ENCODE results near the gene HSBP1L1. TPM values are rescaled to one million over a fixed set of nuclear protein-coding genes. Genes with fewer than 3 reads are reported as not detected.

HSBP1L1 gene
- total and polyA plus RNA-seq, 2 of the 13 experiments (the other 11 are each of a cell fraction or from before 2014, with no cell fraction given), result 22.6 to 45.1 TPM

GRCh38 chr18:79934311-79935097, 29.9 kb upstream of the HSBP1L1 start (continued):
- TF ChIP-seq REST (IDR thresholded peaks at IDR 0.05; ENCODE audit: borderline replicate concordance in 1 of 2, low read depth in 1 of 2, low read length in 2 of 2) (no peak), FOXA1 (IDR thresholded peaks at IDR 0.05) (peak; percentile 88), FOXA1 (CRISPR knock-in tag; IDR thresholded peaks at IDR 0.05) (peak; percentile 97), ZNF326 (CRISPR knock-in tag; IDR thresholded peaks at IDR 0.05; ENCODE audit: borderline replicate concordance) (no peak), POLR2A (IDR thresholded peaks at IDR 0.05; ENCODE audit: insufficient read depth in 1 of 2, low read depth in 2 of 2, low read length in 2 of 2) (no peak), ZSCAN31 (CRISPR knock-in tag; IDR thresholded peaks at IDR 0.05; ENCODE audit: low read depth) (peak; percentile 72), ZNF607 (CRISPR knock-in tag; IDR thresholded peaks at IDR 0.05; ENCODE audit: borderline replicate concordance) (peak; percentile 15; the same call in 1 of the 2 replicates), ARHGAP35 (CRISPR knock-in tag; IDR thresholded peaks at IDR 0.05; ENCODE audit: borderline replicate concordance) (peak; percentile 60; the same call in 1 of the 2 replicates), ZNF749 (CRISPR knock-in tag; IDR thresholded peaks at IDR 0.05; ENCODE audit: borderline replicate concordance) (no peak; the same call in 1 of the 2 replicates), ZC3H13 (CRISPR knock-in tag; IDR thresholded peaks at IDR 0.05) (0 out of 2 replicates have a peak, but pooled peaks have one; percentile 21), MXD4 (CRISPR knock-in tag; IDR thresholded peaks at IDR 0.05) (peak; percentile 66), GATA4 (IDR thresholded peaks at IDR 0.05; ENCODE audit: borderline replicate concordance, low read depth) (peak; percentile 67; the same call in 1 of the 2 replicates), ZNF563 (CRISPR knock-in tag; IDR thresholded peaks at IDR 0.05) (no peak), ATF1 (CRISPR knock-in tag; IDR thresholded peaks at IDR 0.05) (no peak), CC2D1A (CRISPR knock-in tag; IDR thresholded peaks at IDR 0.05) (no peak), KDM6A (CRISPR knock-in tag; IDR thresholded peaks at IDR 0.05; ENCODE audit: low read depth) (peak; percentile 96), TOPORS (CRISPR knock-in tag; IDR thresholded peaks at IDR 0.05) (peak; percentile 46; the same call in 1 of the 2 replicates), ZNF234 (CRISPR knock-in tag; conservative IDR thresholded peaks at IDR 0.05) (no peak), WIZ (CRISPR knock-in tag; IDR thresholded peaks at IDR 0.05) (no peak), ZNF883 (CRISPR knock-in tag; IDR thresholded peaks at IDR 0.05; ENCODE audit: not compliant biosample characterization) (no peak), MTF1 (CRISPR knock-in tag; IDR thresholded peaks at IDR 0.05) (no peak), FOXP1 (IDR thresholded peaks at IDR 0.05) (peak; percentile 51; the same call in 1 of the 2 replicates), FOXP1 (CRISPR knock-in tag; IDR thresholded peaks at IDR 0.05) (peak; percentile 84)
- TF ChIP-seq, protein P1, sequence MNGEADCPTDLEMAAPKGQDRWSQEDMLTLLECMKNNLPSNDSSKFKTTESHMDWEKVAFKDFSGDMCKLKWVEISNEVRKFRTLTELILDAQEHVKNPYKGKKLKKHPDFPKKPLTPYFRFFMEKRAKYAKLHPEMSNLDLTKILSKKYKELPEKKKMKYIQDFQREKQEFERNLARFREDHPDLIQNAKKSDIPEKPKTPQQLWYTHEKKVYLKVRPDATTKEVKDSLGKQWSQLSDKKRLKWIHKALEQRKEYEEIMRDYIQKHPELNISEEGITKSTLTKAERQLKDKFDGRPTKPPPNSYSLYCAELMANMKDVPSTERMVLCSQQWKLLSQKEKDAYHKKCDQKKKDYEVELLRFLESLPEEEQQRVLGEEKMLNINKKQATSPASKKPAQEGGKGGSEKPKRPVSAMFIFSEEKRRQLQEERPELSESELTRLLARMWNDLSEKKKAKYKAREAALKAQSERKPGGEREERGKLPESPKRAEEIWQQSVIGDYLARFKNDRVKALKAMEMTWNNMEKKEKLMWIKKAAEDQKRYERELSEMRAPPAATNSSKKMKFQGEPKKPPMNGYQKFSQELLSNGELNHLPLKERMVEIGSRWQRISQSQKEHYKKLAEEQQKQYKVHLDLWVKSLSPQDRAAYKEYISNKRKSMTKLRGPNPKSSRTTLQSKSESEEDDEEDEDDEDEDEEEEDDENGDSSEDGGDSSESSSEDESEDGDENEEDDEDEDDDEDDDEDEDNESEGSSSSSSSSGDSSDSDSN (CRISPR knock-in tag; IDR thresholded peaks at IDR 0.05), result peak; percentile 61
- TF ChIP-seq, protein P2, sequence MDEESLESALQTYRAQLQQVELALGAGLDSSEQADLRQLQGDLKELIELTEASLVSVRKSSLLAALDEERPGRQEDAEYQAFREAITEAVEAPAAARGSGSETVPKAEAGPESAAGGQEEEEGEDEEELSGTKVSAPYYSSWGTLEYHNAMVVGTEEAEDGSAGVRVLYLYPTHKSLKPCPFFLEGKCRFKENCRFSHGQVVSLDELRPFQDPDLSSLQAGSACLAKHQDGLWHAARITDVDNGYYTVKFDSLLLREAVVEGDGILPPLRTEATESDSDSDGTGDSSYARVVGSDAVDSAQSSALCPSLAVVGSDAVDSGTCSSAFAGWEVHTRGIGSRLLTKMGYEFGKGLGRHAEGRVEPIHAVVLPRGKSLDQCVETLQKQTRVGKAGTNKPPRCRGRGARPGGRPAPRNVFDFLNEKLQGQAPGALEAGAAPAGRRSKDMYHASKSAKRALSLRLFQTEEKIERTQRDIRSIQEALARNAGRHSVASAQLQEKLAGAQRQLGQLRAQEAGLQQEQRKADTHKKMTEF (CRISPR knock-in tag; IDR thresholded peaks at IDR 0.05), result peak; percentile 95

Measured in HepG2 (cell line).